ENCODE results near the gene KRTAP12-1. TPM values are rescaled to one million over a fixed set of nuclear protein-coding genes. Genes with fewer than 3 reads are reported as not detected.
A peak's percentile ranks its signal among the peaks of the same experiment; 100 is the strongest.

KRTAP12-1 gene
- total and polyA plus RNA-seq, 5 donors from 2014 or later: not detected

GRCh38 chr21:44710756-44711326 lies 28.9 kb upstream of the KRTAP12-1 start:
- no peak overlapping the region for H3K27ac ChIP-seq (ENCODE audit: insufficient read depth, low read length, poor library complexity, severe bottlenecking)
- no peak for ATAC-seq (ENCODE audit: low read depth in 2 of 2)
- H3K27ac Mint-ChIP-seq: no peak overlapping the region
- H3K4me1 Mint-ChIP-seq: peaks cover 0 to 19% (median 11%) of the 10 kb centered on the region in 4 donors
- H3K4me3 Mint-ChIP-seq: peak overlapping the region in 2 of 4 donors; percentile 21 to 33
- H3K27me3 Mint-ChIP-seq: peaks cover 91% of the 10 kb centered on the region
- H3K9me3 ChIP-seq (ENCODE audit: control insufficient read depth in 2 of 2, low read length in 2 of 2): peaks cover 0 to 10% of the 10 kb centered on the region in 2 experiments
- H3K27me3 ChIP-seq (ENCODE audit: control insufficient read depth, insufficient read depth, low read length): peaks cover 18% of the 10 kb centered on the region
- no peaks in the 10 kb centered on the region for H3K4me1 ChIP-seq (ENCODE audit: control insufficient read depth, insufficient read depth, low read length, poor library complexity, severe bottlenecking)
- H3K36me3 ChIP-seq (ENCODE audit: control insufficient read depth, insufficient read depth, low read length): no peaks in the 10 kb centered on the region
- H3K9me3 Mint-ChIP-seq: peaks cover 0 to 9% (median 2%) of the 10 kb centered on the region in 7 donors
- H3K4me3 ChIP-seq (ENCODE audit: low read depth, low read length): no peak overlapping the region
- no peak for DNase-seq
- H3K36me3 Mint-ChIP-seq: peaks cover 2% of the 10 kb centered on the region

DNA sequence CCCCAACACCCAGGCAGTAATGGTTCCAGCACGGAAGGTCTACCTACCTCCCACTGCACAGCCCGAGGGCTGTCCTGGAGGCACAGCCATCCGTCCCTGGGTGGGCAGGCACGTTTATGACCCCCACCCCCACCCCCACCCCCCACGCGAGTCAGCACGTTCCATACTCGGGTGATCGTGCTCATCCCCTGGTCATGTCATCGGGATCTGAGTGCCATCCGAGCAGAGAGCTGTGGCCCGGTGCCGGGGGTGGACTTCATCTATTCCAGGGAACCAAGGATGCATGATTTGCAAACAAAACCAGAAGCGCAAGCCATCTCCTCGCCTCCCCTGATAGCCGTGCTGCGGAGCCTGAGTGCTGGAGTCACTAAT lies 28.3 kb upstream of the KRTAP12-1 start:
- Histone ChIP-seq H3K36me3 (ENCODE audit: control insufficient read depth, insufficient read depth, low read length) (no peaks in the 10 kb centered on the region), H3K4me1 (ENCODE audit: control insufficient read depth, insufficient read depth, low read length, poor library complexity, severe bottlenecking) (no peaks in the 10 kb centered on the region), H3K4me3 (ENCODE audit: low read depth, low read length) (no peak overlapping the region), H3K27me3 (ENCODE audit: control insufficient read depth, insufficient read depth, low read length) (peaks cover 16% of the 10 kb centered on the region), H3K27ac (ENCODE audit: insufficient read depth, low read length, poor library complexity, severe bottlenecking) (no peak overlapping the region), H3K9me3 (ENCODE audit: control insufficient read depth in 2 of 2, low read length in 2 of 2) (peaks cover 0 to 11% of the 10 kb centered on the region in 2 experiments)
- H3K4me3 Mint-ChIP-seq: no peak overlapping the region
- peaks cover 0 to 10% (median 3%) of the 10 kb centered on the region in 7 donors for H3K9me3 Mint-ChIP-seq
- peaks cover 4% of the 10 kb centered on the region for H3K36me3 Mint-ChIP-seq
- H3K27ac Mint-ChIP-seq: no peak overlapping the region
- ATAC-seq (ENCODE audit: low read depth in 2 of 2) (no peak), DNase-seq (no peak)
- peaks cover 92% of the 10 kb centered on the region for H3K27me3 Mint-ChIP-seq
- H3K4me1 Mint-ChIP-seq: peaks cover 0 to 19% (median 8%) of the 10 kb centered on the region in 4 donors

DNA sequence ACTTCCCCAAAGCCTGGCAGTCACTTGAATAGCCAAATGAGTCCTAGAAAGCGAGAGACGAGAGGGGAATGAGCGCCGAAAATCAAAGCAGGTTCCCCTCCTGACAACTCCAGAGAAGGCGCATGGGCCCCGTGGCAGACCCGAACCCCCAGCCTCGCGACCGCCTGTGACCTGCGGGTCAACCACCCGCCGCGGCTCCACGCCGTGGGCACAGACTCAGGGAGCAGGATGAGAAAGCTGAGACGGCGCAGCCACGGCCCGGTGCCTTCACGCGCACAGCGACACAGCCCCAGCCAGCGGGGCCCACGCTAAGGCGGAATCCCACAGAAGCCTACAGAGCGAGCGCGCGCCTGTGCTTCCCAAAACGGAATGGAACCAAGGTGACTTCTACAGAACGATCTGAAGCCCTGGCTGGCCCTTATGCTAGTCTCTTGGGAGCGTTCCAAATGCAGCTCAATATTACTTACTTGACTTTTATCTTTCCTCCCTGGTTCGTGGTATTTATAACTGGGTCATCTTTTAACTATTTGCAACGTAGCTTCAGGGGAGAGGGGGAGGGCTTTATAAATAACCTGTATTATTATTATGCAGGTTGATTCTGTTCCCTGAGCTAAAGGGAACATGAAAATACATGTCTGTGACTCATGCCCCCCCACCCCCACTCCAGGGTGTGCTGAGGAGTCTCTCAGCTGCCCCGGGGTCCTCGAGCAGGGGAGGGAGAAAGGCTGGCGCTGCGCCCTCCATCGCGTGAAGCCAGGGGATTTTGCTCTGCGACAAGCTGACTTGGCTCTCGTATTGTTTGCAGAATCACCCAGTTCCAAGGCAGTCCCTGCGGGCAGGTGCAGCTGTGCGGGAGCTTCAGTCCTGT lies 27.7 kb upstream of the KRTAP12-1 start:
- Mint-ChIP-seq H3K36me3 (peaks cover 4% of the 10 kb centered on the region), H3K4me3 (peak overlapping the region in 2 of 4 donors; percentile 38 to 48), H3K4me1 (peaks cover 0 to 19% (median 3%) of the 10 kb centered on the region in 4 donors), H3K27me3 (peaks cover 92% of the 10 kb centered on the region), H3K27ac (no peak overlapping the region), H3K9me3 (peaks cover 0 to 10% (median 3%) of the 10 kb centered on the region in 7 donors)
- Histone ChIP-seq H3K36me3 (ENCODE audit: control insufficient read depth, insufficient read depth, low read length) (no peaks in the 10 kb centered on the region), H3K27ac (ENCODE audit: insufficient read depth, low read length, poor library complexity, severe bottlenecking) (no peak overlapping the region), H3K27me3 (ENCODE audit: control insufficient read depth, insufficient read depth, low read length) (peaks cover 16% of the 10 kb centered on the region), H3K4me1 (ENCODE audit: control insufficient read depth, insufficient read depth, low read length, poor library complexity, severe bottlenecking) (no peaks in the 10 kb centered on the region), H3K4me3 (ENCODE audit: low read depth, low read length) (no peak overlapping the region), H3K9me3 (ENCODE audit: control insufficient read depth in 2 of 2, low read length in 2 of 2) (peaks cover 0 to 11% of the 10 kb centered on the region in 2 experiments)
- DNase-seq (no peak), ATAC-seq (ENCODE audit: low read depth in 2 of 2) (no peak)

DNA sequence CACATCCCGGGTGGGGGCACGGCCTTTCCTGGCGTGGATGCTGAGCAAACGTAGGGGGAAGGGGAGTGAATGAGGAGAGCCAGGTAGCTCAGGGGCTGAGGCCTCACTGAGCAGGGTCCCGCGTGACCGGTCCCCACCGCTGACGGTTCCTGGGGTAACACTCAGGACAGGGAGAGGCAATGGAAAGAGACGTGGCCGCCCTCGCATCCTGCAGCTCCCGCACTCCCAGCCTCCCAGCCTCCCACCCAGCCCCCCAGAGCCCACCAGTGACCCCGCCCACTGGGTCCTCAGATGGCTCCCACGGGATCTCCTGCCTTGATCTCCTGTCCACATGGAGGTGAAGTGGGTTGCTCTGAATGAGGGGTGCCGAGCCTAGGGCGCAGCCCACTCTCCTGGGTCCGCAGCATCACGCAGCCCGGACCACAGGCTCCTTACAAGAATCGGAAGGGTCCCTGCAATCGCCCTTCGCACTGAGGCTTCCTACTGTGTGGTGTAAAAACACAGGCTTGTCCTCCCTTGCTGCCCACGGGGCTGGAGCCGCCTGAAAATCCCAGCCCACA lies 27.0 kb upstream of the KRTAP12-1 start:
- Histone ChIP-seq H3K27me3 (ENCODE audit: control insufficient read depth, insufficient read depth, low read length) (peaks cover 16% of the 10 kb centered on the region), H3K4me1 (ENCODE audit: control insufficient read depth, insufficient read depth, low read length, poor library complexity, severe bottlenecking) (no peaks in the 10 kb centered on the region), H3K36me3 (ENCODE audit: control insufficient read depth, insufficient read depth, low read length) (no peaks in the 10 kb centered on the region), H3K4me3 (ENCODE audit: low read depth, low read length) (no peak overlapping the region), H3K27ac (ENCODE audit: insufficient read depth, low read length, poor library complexity, severe bottlenecking) (no peak overlapping the region), H3K9me3 (ENCODE audit: control insufficient read depth in 2 of 2, low read length in 2 of 2) (peaks cover 0 to 11% of the 10 kb centered on the region in 2 experiments)
- Mint-ChIP-seq H3K9me3 (peaks cover 0 to 10% (median 4%) of the 10 kb centered on the region in 7 donors), H3K4me1 (peaks cover 0 to 19% (median 2%) of the 10 kb centered on the region in 4 donors), H3K27ac (no peak overlapping the region), H3K27me3 (peaks cover 85% of the 10 kb centered on the region), H3K4me3 (peak overlapping the region in 2 of 4 donors; percentile 38 to 48), H3K36me3 (peaks cover 4% of the 10 kb centered on the region)
- DNase-seq: no peak
- ATAC-seq (ENCODE audit: low read depth in 2 of 2): no peak

DNA sequence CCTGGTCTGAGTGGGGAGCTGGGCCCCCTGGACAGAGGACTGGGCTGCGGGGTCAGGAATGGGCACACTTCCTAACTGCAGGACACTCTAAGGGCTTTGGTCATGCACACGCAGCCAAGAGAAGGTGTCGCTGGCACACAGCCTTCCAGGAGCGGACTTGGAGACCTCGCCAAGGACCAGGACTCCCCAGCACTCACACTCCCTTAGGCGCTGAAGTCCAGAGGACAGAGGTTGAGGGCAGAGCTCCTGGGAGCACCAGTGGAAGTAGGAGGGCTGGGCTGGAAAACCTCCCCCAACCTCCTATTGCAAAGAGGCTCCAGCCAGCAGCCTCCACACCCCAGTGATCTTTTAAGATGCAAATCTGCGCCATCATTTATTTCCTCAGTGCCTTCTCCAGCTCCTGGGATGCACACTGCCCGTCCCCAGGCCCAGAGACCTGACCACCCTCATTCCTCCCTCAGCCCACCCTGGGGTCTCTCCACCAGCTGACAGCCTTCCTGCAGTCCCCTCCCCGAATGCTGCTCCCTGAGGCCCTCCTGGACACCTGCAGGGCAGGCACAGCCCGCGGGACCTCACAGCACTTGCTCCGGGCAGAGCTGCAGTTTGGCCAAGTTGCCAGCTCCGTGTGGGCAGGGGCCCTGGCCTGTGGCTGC lies 26.4 kb upstream of the KRTAP12-1 start:
- Mint-ChIP-seq H3K4me3 (no peak overlapping the region), H3K27me3 (peaks cover 79% of the 10 kb centered on the region), H3K36me3 (peaks cover 4% of the 10 kb centered on the region), H3K4me1 (peaks cover 0 to 19% (median 2%) of the 10 kb centered on the region in 4 donors), H3K27ac (no peak overlapping the region), H3K9me3 (peaks cover 0 to 10% (median 4%) of the 10 kb centered on the region in 7 donors)
- ATAC-seq (ENCODE audit: low read depth in 2 of 2): no peak
- Histone ChIP-seq H3K9me3 (ENCODE audit: control insufficient read depth in 2 of 2, low read length in 2 of 2) (peaks cover 0 to 11% of the 10 kb centered on the region in 2 experiments), H3K27ac (ENCODE audit: insufficient read depth, low read length, poor library complexity, severe bottlenecking) (no peak overlapping the region), H3K4me3 (ENCODE audit: low read depth, low read length) (no peak overlapping the region), H3K4me1 (ENCODE audit: control insufficient read depth, insufficient read depth, low read length, poor library complexity, severe bottlenecking) (no peaks in the 10 kb centered on the region), H3K27me3 (ENCODE audit: control insufficient read depth, insufficient read depth, low read length) (peaks cover 10% of the 10 kb centered on the region), H3K36me3 (ENCODE audit: control insufficient read depth, insufficient read depth, low read length) (no peaks in the 10 kb centered on the region)
- DNase-seq: no peak

GRCh38 chr21:44706706-44707581 lies 25.0 kb upstream of the KRTAP12-1 start:
- H3K9me3 ChIP-seq (ENCODE audit: control insufficient read depth in 2 of 2, low read length in 2 of 2): peaks cover 0 to 11% of the 10 kb centered on the region in 2 experiments
- DNase-seq (no peak), ATAC-seq (ENCODE audit: low read depth in 2 of 2) (no peak)
- Mint-ChIP-seq H3K9me3 (peaks cover 0 to 8% (median 4%) of the 10 kb centered on the region in 7 donors), H3K27ac (no peak overlapping the region), H3K4me1 (peaks cover 0 to 19% (median 2%) of the 10 kb centered on the region in 4 donors), H3K36me3 (peaks cover 4% of the 10 kb centered on the region), H3K27me3 (peaks cover 75% of the 10 kb centered on the region), H3K4me3 (no peak overlapping the region)
- no peaks in the 10 kb centered on the region for H3K36me3 ChIP-seq (ENCODE audit: control insufficient read depth, insufficient read depth, low read length)
- no peak overlapping the region for H3K27ac ChIP-seq (ENCODE audit: insufficient read depth, low read length, poor library complexity, severe bottlenecking)
- H3K4me3 ChIP-seq (ENCODE audit: low read depth, low read length): no peak overlapping the region
- peaks cover 7% of the 10 kb centered on the region for H3K27me3 ChIP-seq (ENCODE audit: control insufficient read depth, insufficient read depth, low read length)
- no peaks in the 10 kb centered on the region for H3K4me1 ChIP-seq (ENCODE audit: control insufficient read depth, insufficient read depth, low read length, poor library complexity, severe bottlenecking)

All from CD4-positive, CD25-positive, alpha-beta regulatory T cell (primary cell).